H7 (cell line): Measurements from ENCODE around the gene KIF1B. TPM values are rescaled to one million over a fixed set of nuclear protein-coding genes. Genes with fewer than 3 reads are reported as not detected.

Experiments
- DNase-seq: peaks from one replicate; pipeline ENCODE4 v3.0.0; 2012
- H3K27me3 ChIP-seq: 2 replicates; pipeline ENCODE4 v1.6.0; 2011; ENCODE audit warnings: mild to moderate bottlenecking, low read length; ENCODE audit not compliant: control insufficient read depth, insufficient read depth
- H3K36me3 ChIP-seq: replicated peaks from 2 replicates; pipeline ENCODE4 v1.5.1; 2011; ENCODE audit warnings: low read length; ENCODE audit not compliant: control insufficient read depth, insufficient read depth
- H3K4me3 ChIP-seq: 2 replicates; pipeline ENCODE4 v1.5.1; 2011; ENCODE audit warnings: low read depth, mild to moderate bottlenecking, control low read depth, low read length, moderate library complexity; ENCODE audit not compliant: insufficient read depth
- total RNA-seq: library from RNA; depleted of rRNA; stranded (reverse); fragments of >200 nt; shearing (Covaris generic); gene quantifications from 2 replicates; pipeline ENCODE4 v1.2.3, GENCODE V29; 2014; rRNA removed

The KIF1B gene
- total RNA-seq = 32.1 and 44.8 TPM in 2 replicates

GRCh38 chr1:10209905-10210810 is at the start of gene KIF1B:
Gene KIF1B (plus strand): TSS chr1:10210570. CDS start chr1:10232329, 21,759 bp downstream.
- no peaks in the 10 kb centered on the region for H3K36me3 ChIP-seq
- peak; percentile 100 for DNase-seq
- peak within 1 kb of the TSS; percentile 91 for H3K4me3 ChIP-seq
- no peaks in the 10 kb centered on the region for H3K27me3 ChIP-seq

GRCh38 chr1:10160907-10161490 is 49.4 kb upstream of the KIF1B start:
- no peak overlapping the region for H3K4me3 ChIP-seq
- DNase-seq = no peak
- H3K27me3 ChIP-seq = no peaks in the 10 kb centered on the region
- peaks cover 12% of the 10 kb centered on the region for H3K36me3 ChIP-seq

DNA sequence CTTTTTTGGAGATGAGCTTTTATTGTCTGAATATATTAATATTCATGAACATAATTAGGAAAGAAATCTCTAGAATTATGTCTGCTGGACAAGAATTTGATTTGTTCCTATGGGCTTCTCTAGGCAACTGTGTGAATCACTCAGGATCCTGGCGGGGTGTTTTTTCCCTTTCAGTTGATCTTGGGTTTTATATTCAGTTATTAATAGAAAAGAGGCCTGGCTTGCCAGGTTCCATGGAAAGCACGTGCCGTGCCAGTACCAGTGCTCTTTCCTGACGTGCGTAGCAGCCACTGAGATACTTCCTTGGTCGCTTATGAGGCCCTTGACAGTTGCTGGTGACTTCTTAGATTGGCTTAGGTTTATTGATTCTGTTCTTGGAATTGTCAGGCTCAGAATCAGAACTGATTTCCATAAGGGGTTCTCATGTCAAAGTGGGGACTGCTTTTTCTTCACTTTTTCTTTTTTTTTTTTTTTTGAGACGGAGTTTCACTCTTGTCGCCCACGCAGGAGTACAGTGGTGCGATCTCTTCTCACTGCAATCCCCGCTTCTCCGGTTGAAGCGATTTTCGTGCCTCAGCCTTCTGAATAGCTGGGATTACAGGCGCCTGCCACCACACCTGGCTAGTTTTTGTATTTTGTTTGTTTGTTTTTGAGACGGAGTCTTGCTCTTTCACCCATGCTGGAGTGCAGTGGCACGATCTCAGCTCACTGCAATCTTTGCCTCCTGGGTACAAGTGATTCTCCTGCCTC is 48.7 kb upstream of the KIF1B start:
- no peak for DNase-seq
- Histone ChIP-seq H3K27me3 (no peaks in the 10 kb centered on the region), H3K4me3 (no peak overlapping the region), H3K36me3 (peaks cover 13% of the 10 kb centered on the region)

DNA sequence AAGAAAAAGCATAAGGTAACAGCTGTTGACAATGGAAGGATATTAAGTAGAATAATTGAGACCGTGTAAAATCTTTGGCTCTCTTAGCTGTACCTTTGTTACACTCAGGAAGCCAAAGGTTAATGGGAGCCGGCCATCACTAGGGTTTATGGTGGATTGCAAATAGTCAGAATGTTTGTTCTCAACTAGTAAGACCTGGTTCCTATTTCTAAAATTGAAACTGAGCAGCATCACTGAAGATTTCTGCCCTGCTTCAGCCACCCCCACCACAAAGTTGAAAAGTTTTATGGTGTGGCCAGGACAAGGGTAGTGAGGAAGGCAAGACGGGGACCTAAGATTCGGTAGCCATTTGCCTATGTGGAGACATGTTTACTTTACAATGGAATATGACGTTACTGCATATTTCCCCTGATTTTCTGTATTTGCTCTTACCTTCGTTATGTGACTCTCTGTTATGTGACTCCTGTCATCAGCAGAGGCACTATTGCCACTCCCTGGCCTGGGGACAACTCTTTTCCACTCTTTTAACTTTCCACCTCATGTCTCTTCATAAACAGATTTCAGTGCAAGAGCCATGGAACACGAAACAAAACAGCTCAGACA is 41.4 kb upstream of the KIF1B start:
- no peaks in the 10 kb centered on the region for H3K27me3 ChIP-seq
- H3K36me3 ChIP-seq = peaks cover 19% of the 10 kb centered on the region
- DNase-seq = no peak

GRCh38 chr1:10170239-10170574 is 40.2 kb upstream of the KIF1B start:
- H3K27me3 ChIP-seq = no peaks in the 10 kb centered on the region
- DNase-seq = no peak
- H3K36me3 ChIP-seq = peaks cover 16% of the 10 kb centered on the region
- no peak overlapping the region for H3K4me3 ChIP-seq

More for the DNA sequence above, 41.4 kb upstream of the KIF1B start:
- H3K4me3 ChIP-seq = no peak overlapping the region

GRCh38 chr1:10171105-10171767 is 39.1 kb upstream of the KIF1B start:
- peaks cover 10% of the 10 kb centered on the region for H3K36me3 ChIP-seq
- no peaks in the 10 kb centered on the region for H3K27me3 ChIP-seq
- DNase-seq = no peak
- H3K4me3 ChIP-seq = no peak overlapping the region

- Histone ChIP-seq H3K27me3 (no peaks in the 10 kb centered on the region), H3K4me3 (no peak overlapping the region), H3K36me3 (peaks cover 10% of the 10 kb centered on the region)
- no peak for DNase-seq
These were observed 38.2 kb upstream of the KIF1B start for GRCh38 chr1:10171995-10172669.

DNA sequence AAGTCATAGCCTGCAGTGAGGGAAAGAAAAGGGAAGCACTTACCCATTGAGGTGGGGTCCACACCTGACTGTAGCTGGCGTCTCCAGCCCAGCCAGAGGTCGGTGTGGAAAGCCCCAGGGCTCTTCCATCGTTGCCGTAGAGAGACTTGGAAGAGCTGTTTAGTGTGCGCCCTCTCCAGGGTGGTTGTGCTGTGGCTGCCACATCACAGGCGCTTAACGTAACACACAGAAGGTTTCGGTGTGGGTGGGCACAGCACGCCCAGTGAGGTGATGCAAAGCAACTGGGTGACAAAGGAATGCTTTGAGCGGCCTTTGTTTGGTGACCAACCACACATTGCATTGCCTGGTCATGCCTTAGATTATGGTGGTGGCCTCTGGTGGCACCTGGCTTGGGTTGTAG is 36.8 kb upstream of the KIF1B start:
- no peaks in the 10 kb centered on the region for H3K27me3 ChIP-seq
- no peak overlapping the region for H3K4me3 ChIP-seq
- peak; percentile 24 for DNase-seq
- H3K36me3 ChIP-seq = peaks cover 10% of the 10 kb centered on the region

DNA sequence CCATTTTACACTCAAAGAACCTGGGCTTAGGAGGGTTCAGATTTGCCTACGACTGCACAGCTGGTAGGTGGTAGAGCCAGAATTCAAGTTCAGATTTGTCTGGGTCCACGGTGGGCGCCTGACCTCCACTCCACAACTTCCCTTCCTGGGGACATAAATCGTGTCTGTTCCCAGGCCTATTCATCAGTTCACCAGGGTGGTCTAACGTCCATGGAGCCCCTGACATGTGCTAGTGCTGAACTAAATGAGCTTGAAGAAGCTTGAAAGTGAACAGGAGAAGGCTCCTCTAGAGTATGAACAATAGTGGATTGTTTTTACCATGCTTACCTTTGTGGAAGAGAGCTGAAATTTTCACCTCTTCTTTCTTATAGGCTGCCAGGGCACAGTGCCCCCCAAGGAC is 32.5 kb upstream of the KIF1B start:
- H3K27me3 ChIP-seq = no peaks in the 10 kb centered on the region
- peaks cover 6% of the 10 kb centered on the region for H3K36me3 ChIP-seq
- no peak for DNase-seq
- H3K4me3 ChIP-seq = no peak overlapping the region

DNA sequence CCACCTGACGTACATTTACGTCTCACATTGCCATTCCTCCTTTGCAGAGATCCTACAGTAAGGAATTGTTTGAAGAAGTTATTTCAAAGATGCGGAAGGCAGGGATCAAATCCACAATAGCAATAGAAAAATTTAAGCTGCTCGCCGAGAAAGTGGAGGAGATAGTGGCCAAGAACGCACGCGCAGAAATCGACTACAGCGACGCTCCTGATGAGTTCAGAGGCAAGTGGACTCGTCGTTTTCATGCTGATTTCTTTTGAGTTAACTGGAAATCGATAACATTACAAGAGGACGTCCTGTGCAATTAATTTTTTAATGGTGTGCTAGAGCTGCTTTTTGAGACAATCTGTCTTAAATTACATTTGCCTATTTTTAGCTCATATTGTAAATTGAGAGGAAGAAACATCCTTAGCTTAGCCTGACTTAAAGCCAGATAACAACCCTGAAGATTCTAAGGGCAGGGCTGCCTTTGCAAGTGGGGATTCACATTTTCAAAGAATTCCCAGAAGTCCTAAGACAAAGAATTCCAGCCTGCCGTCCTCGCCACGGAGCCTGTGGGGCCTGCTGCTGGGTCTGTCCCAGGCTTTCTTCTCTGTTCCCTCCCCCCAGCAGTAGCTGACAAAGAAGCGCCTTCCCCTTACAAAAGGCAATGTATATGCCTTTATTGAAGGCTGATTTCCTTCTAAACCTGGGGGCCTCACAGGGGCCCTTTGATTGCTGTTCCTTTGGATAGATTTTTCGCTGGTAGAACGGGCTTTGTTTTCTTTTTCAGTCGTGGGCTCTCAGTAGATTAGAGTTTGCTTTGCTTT is 31.6 kb upstream of the KIF1B start:
- no peaks in the 10 kb centered on the region for H3K27me3 ChIP-seq
- DNase-seq = peak; percentile 66
- no peak overlapping the region for H3K4me3 ChIP-seq
- peaks cover 6% of the 10 kb centered on the region for H3K36me3 ChIP-seq

GRCh38 chr1:10179406-10180091 is 30.8 kb upstream of the KIF1B start:
- H3K36me3 ChIP-seq = peaks cover 6% of the 10 kb centered on the region
- no peaks in the 10 kb centered on the region for H3K27me3 ChIP-seq
- no peak overlapping the region for H3K4me3 ChIP-seq
- no peak for DNase-seq

GRCh38 chr1:10181154-10181553 is 29.2 kb upstream of the KIF1B start:
- Histone ChIP-seq H3K36me3 (peaks cover 6% of the 10 kb centered on the region), H3K27me3 (no peaks in the 10 kb centered on the region), H3K4me3 (no peak overlapping the region)
- DNase-seq = no peak

- no peak for DNase-seq
- no peaks in the 10 kb centered on the region for H3K27me3 ChIP-seq
- no peaks in the 10 kb centered on the region for H3K36me3 ChIP-seq
- no peak overlapping the region for H3K4me3 ChIP-seq
These were observed 24.6 kb upstream of the KIF1B start for GRCh38 chr1:10185759-10186158.
